GM10266 (cell line): ENCODE data around the gene TGIF1.

Experiments
- DNase-seq: peaks from one replicate; pipeline ENCODE4 v3.0.0; 2012; ENCODE audit errors: extremely low spot score
- TF ChIP-seq, protein P1 (sequence below): IDR thresholded peaks from 2 replicates; pipeline ENCODE4 v1.5.1; 2012; ENCODE audit warnings: mild to moderate bottlenecking, low read depth; ENCODE audit not compliant: control insufficient read depth, insufficient read depth; ENCODE audit errors: missing control alignments

TGIF1 gene

GRCh38 chr18:3447068-3447894 lies 2.7 kb upstream of the TGIF1 start:
- no peak for DNase-seq
- TF ChIP-seq, protein P1, sequence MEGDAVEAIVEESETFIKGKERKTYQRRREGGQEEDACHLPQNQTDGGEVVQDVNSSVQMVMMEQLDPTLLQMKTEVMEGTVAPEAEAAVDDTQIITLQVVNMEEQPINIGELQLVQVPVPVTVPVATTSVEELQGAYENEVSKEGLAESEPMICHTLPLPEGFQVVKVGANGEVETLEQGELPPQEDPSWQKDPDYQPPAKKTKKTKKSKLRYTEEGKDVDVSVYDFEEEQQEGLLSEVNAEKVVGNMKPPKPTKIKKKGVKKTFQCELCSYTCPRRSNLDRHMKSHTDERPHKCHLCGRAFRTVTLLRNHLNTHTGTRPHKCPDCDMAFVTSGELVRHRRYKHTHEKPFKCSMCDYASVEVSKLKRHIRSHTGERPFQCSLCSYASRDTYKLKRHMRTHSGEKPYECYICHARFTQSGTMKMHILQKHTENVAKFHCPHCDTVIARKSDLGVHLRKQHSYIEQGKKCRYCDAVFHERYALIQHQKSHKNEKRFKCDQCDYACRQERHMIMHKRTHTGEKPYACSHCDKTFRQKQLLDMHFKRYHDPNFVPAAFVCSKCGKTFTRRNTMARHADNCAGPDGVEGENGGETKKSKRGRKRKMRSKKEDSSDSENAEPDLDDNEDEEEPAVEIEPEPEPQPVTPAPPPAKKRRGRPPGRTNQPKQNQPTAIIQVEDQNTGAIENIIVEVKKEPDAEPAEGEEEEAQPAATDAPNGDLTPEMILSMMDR = no peak

GRCh38 chr18:3447895-3448837 lies 1.8 kb upstream of the TGIF1 start:
- TF ChIP-seq, protein P1 = peak; percentile 13
- peak; percentile 83 for DNase-seq

DNA sequence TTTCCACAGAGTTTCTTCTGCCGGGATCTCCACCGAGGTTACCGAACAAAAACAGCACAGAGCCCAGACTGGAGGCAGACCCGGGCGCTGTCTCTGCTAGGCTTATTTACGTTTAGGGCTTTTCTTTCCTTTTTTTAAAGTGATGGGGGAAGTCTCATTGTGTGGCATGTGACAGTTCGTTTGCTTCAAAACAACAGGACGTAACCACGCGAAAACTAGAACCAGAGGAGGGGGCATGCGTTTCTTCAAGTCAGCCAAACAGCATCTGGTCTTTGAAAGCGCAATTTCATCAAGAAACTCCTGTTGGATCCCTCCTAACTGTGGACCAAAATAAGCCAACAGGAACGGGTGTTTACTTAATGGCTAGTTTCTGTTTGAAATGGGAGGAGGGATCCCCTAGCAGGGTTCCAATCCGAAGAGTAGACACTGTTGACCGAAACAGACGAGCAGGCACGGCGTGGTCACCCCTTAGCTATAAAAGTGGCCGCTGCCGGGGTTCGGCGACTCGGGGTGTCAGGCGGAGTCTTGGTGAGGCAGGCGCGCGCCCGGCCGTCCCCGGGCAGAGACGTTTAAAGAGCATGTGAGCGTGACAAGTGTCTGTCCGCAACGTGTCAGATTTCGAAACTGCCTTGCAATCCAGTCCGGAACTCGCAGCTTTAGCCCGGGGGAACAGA lies 997 bp upstream of the TGIF1 start:
- TF ChIP-seq, protein P1 = no peak
- peak; percentile 78 for DNase-seq

- TF ChIP-seq, protein P1 = no peak
Measured at GRCh38 chr18:3449512-3450011, 410 bp upstream of the TGIF1 start.

GRCh38 chr18:3450799-3451182 lies 819 bp downstream of the TGIF1 start:
- TF ChIP-seq, protein P1 = no peak
- DNase-seq = no peak

More at GRCh38 chr18:3449512-3450011, 410 bp upstream of the TGIF1 start:
- no peak for DNase-seq

DNA sequence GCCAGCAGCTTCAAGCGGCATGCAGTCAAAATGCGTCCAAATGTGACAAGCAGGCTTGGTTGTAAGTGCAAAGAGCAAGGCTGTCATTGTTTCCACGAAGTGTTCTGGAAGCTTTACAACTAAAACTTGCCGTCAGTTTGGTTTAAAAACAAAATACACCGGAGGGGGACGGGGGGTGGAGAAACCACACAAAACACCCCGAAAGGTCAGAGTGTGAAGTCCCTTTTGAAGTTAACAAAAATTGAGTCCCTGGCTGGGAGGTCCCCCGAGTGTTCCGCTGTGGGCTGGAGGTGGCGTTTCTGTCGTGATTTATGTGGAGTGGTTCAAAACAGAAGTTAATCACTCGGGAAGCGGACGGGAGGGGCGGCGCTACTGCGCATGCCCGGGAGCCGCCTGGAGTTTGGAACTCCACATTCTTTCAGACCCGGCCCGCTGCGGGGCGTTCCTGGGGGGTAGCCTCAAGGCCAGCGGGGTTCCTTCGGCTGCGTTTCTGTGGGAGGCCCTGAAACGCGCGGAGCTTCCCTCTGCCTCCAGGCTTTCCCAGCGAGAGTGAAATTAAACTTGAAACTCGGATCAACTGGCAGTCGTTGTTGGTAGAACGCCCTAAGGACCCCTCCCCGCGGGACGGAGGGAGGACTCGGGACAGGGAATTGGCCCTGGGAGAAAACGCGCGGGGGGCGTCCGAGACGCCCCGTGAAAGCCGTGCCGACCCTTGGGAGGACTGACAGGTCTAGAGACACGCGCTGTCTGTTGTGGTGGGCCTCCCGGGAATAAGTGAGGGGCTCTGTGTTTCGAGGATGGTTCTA lies 1.4 kb downstream of the TGIF1 start:
- TF ChIP-seq, protein P1 = no peak
- DNase-seq = peak; percentile 70
